HG03521 (cell line): Measurements from ENCODE around the gene SLX4IP.

Experiments used
- ATAC-seq: cut with Tn5 transposase; IDR thresholded peaks from one replicate; pipeline ENCODE4 v1.9.1; 2021; ENCODE audit warnings: mild to moderate bottlenecking, moderate library complexity; ENCODE audit not compliant: unreplicated experiment

SLX4IP gene

GRCh38 chr20:10516529-10516928 lies 81.4 kb downstream of the SLX4IP start:
- no peak for ATAC-seq

- ATAC-seq: peak; percentile 53
These were observed 84.4 kb downstream of the SLX4IP start for GRCh38 chr20:10519361-10520046.

- no peak for ATAC-seq
These were observed 85.4 kb downstream of the SLX4IP start for GRCh38 chr20:10520528-10520927.

- no peak for ATAC-seq
These were observed 86.1 kb downstream of the SLX4IP start for GRCh38 chr20:10521068-10521831.

- ATAC-seq: no peak
These were observed 86.7 kb downstream of the SLX4IP start for GRCh38 chr20:10521836-10522235.

GRCh38 chr20:10522328-10522727 lies 87.2 kb downstream of the SLX4IP start:
- no peak for ATAC-seq

- ATAC-seq: no peak
These were observed 88.3 kb downstream of the SLX4IP start for GRCh38 chr20:10523443-10523842.

GRCh38 chr20:10524034-10524476 lies 89.0 kb downstream of the SLX4IP start:
- ATAC-seq: no peak

GRCh38 chr20:10524643-10525042 lies 89.5 kb downstream of the SLX4IP start:
- no peak for ATAC-seq

- no peak for ATAC-seq
These were observed 92.7 kb downstream of the SLX4IP start for GRCh38 chr20:10527781-10528180.

GRCh38 chr20:10530883-10531282 lies 95.8 kb downstream of the SLX4IP start:
- ATAC-seq: no peak

GRCh38 chr20:10531848-10532247 lies 96.7 kb downstream of the SLX4IP start:
- ATAC-seq: no peak

- ATAC-seq: no peak
These were observed 97.3 kb downstream of the SLX4IP start for GRCh38 chr20:10532361-10532760.

GRCh38 chr20:10536531-10536930 lies 101.4 kb downstream of the SLX4IP start:
- no peak for ATAC-seq

- ATAC-seq: no peak
These were observed 102.9 kb downstream of the SLX4IP start for GRCh38 chr20:10537850-10538480.

GRCh38 chr20:10538768-10539167 lies 103.7 kb downstream of the SLX4IP start:
- no peak for ATAC-seq

- no peak for ATAC-seq
These were observed 104.9 kb downstream of the SLX4IP start for GRCh38 chr20:10539818-10540553.

GRCh38 chr20:10540636-10541493 lies 105.8 kb downstream of the SLX4IP start:
- no peak for ATAC-seq

GRCh38 chr20:10541668-10542411 lies 106.7 kb downstream of the SLX4IP start:
- ATAC-seq: no peak

- ATAC-seq: no peak
These were observed 107.3 kb downstream of the SLX4IP start for GRCh38 chr20:10542442-10542841.
